Keratinocyte (primary cell): Measurements from ENCODE around the gene IL1RAP.

ENCODE experiments used
- EZH2 ChIP-seq: IDR thresholded peaks from one replicate; pipeline ENCODE4 v1.6.1; 2012; ENCODE audit warnings: inconsistent platforms, mild to moderate bottlenecking, low read length, moderate library complexity
- TF ChIP-seq, protein P1 (sequence below), 3 experiments: IDR thresholded peaks in 1 of 3; conservative IDR thresholded peaks in 1 of 3; optimal IDR thresholded peaks in 1 of 3; 2 replicates in 2 of 3; 3 replicates in 1 of 3; pipeline versions ENCODE3 to v1.5.1; 2011; ENCODE audit warnings: low read length in 3 of 3, mild to moderate bottlenecking in 3 of 3, moderate library complexity in 2 of 3, control low read depth in 1 of 3, inconsistent platforms in 1 of 3; ENCODE audit not compliant: insufficient read depth in 2 of 3; ENCODE audit errors: extremely low read depth in 1 of 3

DNA sequence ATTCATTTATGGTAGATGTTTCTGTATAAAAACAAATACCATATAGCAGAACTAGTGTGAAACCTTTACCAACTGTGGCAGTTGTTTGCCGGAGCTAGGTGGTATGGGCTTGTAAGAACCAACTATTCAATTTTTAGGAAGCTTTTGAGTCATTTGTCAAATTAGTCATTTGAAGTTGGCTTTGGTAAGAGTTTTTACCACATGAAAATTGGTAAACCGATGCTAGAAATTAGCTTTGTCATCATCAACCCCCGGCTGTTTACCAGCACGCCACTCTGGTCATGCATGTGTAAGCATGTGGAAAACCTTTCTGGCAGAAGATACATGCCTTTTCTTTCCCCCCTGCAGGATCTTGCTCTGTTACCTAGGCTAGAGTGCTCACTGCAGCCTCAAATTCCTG lies 63.3 kb downstream of the IL1RAP start:
- TF ChIP-seq, protein P1, sequence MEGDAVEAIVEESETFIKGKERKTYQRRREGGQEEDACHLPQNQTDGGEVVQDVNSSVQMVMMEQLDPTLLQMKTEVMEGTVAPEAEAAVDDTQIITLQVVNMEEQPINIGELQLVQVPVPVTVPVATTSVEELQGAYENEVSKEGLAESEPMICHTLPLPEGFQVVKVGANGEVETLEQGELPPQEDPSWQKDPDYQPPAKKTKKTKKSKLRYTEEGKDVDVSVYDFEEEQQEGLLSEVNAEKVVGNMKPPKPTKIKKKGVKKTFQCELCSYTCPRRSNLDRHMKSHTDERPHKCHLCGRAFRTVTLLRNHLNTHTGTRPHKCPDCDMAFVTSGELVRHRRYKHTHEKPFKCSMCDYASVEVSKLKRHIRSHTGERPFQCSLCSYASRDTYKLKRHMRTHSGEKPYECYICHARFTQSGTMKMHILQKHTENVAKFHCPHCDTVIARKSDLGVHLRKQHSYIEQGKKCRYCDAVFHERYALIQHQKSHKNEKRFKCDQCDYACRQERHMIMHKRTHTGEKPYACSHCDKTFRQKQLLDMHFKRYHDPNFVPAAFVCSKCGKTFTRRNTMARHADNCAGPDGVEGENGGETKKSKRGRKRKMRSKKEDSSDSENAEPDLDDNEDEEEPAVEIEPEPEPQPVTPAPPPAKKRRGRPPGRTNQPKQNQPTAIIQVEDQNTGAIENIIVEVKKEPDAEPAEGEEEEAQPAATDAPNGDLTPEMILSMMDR (optimal IDR thresholded peaks at IDR 0.05 in 1 of 3, IDR thresholded peaks at IDR 0.05 in 1 of 3, conservative IDR thresholded peaks at IDR 0.05 in 1 of 3; ENCODE audit: extremely low read depth in 1 of 3, insufficient read depth in 2 of 3, low read length in 3 of 3): no peak
- no peak for TF ChIP-seq EZH2
